NCI-H1092 treated with DMSO at 0.1 percent for 48 hours (cell line): ENCODE data around the gene RAP1GAP.

ENCODE experiments used
- DNase-seq: peaks from one replicate; lab custom pipeline; 2025; lab: John Stamatoyannopoulos, UW

RAP1GAP gene

GRCh38 chr1:21662426-21663247 lies 6.5 kb downstream of the RAP1GAP start:
- DNase-seq, result no peak

- DNase-seq, result no peak
These were observed 7.3 kb downstream of the RAP1GAP start for GRCh38 chr1:21661886-21662285.

GRCh38 chr1:21659924-21660326 lies 9.2 kb downstream of the RAP1GAP start:
- DNase-seq, result no peak

GRCh38 chr1:21659099-21659923 lies 9.8 kb downstream of the RAP1GAP start:
- DNase-seq, result peak; percentile 72

DNA sequence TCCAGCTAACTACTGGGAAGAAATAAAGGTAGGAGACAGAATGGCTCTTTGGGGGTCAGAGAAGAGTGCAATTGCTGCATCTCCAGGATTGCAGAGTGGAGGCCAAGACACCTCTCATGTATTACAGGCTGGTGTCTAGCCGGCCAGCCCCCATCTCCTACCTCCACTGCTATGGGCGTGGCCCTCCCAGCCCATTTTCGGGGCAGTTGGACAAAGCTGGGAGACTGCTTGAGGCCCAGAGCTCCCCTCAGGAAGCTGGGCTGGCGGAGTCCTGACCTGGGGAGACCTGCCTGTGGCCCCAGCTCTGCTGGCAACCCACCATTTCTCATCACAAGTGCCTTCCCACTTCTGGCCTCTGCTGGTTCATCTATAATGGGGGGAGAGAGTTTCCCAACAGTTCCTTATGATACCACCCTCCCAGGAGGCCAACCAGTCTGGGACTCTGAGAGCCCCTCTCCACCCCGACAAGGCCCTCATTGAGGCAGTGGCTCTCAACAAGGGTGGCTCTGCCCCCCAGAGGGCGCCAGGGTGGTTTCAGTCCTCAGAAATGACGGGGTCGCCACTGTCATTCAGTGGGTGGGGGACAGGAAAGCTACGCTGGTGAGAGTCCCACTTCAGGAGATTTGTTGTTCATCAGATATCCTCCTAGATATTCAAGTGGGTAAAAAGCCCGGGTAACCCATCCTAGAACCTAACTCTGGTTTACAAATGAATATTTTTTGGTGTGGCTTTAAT lies 11.5 kb downstream of the RAP1GAP start:
- no peak for DNase-seq

GRCh38 chr1:21655748-21656147 lies 13.4 kb downstream of the RAP1GAP start:
- no peak for DNase-seq

- DNase-seq, result no peak
These were observed 13.9 kb downstream of the RAP1GAP start for GRCh38 chr1:21655259-21655658.

- DNase-seq, result no peak
These were observed 14.9 kb downstream of the RAP1GAP start for GRCh38 chr1:21654209-21654608.

DNA sequence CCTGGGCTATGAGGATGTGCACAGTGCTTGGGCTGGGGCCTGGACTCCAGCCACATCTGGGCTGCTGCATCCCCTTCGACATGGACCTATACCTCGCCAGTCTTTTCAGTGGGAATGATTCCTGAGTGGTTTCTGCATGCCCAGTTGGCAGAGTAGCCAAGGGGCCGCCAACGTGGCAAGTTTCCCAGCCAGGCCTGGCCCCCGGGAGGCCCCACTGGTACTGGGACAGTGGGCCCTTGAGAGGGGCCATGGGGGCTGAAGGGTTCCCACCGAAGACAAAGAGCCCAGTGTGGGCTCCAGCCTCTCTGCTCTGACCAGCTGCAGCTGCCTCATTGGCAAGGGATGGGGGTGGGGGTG lies 15.4 kb downstream of the RAP1GAP start:
- no peak for DNase-seq

DNA sequence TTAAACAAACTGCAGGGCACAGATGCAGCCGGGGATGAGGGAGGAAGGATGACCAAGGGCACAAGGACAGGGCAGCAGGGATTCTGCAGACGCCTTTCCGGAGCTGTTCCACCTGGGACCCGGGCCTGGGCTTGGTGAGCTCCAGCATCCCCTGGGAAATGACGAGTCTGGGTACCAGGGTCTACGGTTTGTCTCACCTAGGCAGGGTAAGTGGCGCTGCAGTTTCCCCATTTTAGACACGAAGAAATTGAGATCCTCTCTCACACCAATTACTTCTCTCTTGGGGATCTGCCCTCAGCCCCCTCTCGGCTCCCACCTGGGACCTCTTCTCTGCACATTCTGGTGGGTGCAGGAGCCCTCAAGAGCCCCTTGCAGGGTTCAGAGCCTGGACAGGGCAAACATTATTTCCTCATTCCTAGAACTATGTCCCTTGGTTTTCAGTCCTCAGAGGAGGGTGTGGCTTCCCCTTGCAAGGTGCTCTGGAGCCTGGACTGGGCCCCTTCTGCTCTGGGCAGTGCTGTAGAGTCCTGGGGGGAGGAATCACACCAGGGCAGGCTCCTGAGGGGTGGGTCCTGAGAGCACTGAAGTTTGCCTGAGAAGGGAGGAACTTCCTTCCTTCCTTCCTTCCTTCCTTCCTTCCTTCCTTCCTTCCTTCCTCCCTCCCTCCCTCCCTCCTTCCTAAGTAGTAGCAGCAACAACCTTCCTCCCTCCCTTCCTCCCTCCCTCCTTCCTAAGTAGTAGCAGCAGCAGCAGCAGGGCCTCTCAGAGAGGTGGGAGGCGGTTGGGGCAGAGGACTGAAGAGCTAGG lies 16.0 kb downstream of the RAP1GAP start:
- DNase-seq, result no peak

DNA sequence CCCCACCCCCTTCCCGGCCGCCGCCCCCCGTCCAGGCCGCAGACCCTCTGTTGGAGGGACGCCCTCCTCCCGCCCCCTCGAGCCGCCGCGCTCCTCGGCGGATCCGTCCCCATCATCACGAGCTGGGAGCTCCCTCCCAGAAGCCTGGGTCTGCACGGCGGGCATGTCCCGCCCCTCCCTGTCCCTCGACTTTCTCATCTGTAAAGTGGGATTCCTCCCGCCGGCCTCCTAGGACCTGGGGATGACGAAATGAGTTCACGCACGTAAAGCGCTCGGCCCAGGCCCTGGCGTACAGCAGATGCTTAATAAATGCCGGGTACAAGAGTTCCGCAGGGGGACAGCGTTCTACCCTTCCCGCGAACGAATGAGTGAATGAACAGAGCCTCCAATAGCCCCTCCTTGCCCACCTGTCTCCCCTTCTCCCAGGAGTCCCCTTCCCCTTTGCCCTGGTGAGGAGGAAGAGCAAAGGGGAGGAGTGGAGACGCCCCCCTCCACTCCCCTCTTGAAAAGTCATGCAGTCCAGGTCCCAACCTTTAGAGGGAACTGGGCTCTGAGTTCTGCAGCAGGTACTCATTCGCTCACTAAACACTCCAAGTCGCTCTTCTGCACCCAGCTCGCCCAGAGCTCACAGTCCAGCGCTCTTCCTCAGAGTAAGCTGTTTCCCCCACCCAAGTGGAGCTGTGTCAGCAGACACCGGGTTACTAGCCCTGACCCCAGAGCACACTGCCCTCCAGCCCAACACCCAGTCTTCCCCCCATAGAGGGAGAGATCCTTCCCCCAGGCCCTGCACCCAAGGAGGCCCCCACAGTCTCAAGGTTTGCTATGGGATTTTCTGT lies 16.8 kb downstream of the RAP1GAP start:
- no peak for DNase-seq

DNA sequence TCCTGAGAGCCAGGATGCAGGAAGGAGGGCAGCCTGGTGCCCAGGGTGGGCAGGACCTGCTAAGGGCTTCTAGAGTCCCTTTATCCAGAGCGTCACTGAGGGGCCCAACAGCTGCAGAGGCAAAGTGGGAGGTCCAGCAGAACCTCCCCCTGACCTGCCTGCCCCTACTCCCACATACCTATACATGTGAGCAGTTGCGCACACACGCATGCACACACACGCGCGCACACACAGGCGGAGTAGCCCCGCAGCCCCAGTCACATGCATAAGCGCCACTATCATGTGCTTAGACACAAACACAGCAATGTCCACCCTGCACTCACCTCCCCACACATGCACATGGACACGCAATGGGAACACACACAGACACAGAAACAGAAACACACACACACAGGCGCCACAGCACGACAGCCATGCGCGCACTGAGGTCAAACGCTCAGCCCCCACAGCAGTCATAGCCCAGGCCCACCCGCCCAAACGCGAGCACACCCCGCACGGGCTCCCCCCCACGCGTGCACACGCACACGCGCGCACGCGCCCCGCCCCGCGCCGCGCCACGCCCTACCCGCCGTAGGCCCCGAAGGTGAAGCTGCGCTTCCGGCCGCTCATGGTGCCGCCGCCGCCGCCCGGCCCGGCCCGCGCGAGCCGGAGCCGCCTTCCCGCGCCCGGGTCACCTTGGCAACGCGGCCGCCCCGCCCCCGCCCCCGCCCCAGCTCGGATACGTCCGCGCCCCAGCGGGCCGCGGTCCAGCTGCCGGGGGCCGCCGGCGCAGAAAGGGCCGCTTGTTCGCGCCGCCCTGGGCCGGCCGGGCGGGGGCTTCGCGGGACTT lies 17.7 kb downstream of the RAP1GAP start:
- peak; percentile 48 for DNase-seq

DNA sequence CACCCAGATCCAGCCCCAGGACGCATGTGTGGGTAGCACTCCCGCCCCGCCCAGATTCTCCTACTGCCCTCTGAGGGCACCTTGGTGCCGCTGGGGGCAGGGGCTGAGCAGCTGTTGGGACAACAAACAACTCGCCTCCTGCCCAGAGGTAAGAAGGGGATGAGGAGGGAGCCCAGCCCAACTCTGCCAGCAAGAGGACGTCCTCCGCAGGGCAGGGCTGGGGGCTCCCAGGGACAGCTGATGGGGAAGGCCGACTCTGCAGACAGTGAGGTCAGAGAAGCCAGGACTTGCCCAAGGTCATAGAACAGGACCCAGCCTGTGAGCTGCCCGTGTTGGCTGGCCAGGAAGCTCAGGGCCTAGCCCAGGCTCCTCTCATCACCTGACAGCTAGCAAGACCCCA lies 18.8 kb downstream of the RAP1GAP start:
- no peak for DNase-seq

- DNase-seq, result no peak
These were observed 19.8 kb downstream of the RAP1GAP start for GRCh38 chr1:21649315-21649714.

DNA sequence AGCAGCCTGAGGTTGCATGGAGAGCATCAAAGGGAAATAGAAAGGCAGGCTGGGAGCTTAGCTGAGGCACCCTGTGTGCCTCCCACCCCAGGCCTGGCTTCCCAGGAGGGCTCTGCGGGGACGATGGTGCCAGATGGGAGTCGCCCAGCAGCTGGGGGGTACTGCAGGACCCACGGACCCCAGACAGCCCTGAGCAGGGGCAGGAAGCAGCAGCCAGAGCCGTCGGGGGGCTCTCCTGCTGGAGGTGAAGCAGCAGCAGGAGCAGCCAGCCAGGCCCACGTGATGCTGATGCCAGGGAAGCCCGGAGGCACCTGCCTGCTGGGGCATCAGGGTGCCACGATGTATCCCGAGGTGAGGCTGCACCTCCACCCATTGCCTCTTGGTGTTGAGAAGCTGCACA lies 20.4 kb downstream of the RAP1GAP start:
- no peak for DNase-seq

DNA sequence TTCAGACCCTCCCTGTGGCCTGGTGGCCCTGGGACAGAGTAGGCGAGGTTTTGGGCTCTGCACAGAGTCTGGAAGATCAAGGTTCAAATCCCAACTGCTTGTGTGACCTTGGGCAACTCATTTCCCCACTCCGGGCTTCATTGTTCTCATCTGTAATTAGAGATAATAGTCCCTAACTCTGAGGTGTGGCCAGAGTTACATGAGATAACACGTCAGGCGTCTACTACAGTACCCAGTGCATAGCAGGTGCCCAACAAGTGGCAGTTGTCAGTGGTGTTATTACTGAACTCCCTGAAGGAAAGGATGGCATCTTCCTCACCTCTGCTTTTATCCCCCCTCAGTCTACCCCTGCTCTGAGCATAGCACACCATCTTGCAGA lies 20.8 kb downstream of the RAP1GAP start:
- DNase-seq, result no peak

GRCh38 chr1:21647431-21648351 lies 21.5 kb downstream of the RAP1GAP start:
- DNase-seq, result no peak

GRCh38 chr1:21645550-21645949 lies 23.6 kb downstream of the RAP1GAP start:
- no peak for DNase-seq

DNA sequence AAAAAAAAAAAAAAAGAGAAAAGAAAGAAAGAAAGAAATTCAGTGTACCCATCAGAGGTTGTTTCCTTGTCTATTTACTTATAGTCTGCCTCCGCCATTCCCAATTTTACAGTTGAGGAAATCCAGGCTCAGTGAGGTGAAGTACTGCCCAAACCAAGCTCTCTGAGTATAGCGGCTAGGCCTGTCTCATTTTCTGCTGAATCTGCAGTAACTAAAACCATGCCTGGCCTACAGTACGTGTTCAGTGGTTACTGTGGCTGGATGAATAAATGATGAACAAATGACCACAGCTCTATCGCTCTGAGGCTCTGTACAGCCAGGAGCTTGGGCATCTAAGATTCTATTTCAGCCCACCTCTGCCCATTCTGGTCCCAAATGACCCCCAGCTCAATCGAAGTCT lies 24.3 kb downstream of the RAP1GAP start:
- DNase-seq, result no peak
